Kidney (tissue), 14 donors: ENCODE measurements around the gene VSIG1. TPM values are rescaled to one million over a fixed set of nuclear protein-coding genes. Genes with fewer than 3 reads are reported as not detected.

ENCODE experiments used
- DNase-seq, 5 donors: peaks; one replicate each; pipeline ENCODE4 v3.0.0-alpha.2; 2013 to 2020
- FAIRE-seq: peaks from 2 replicates; lab custom pipeline; 2012; peaks lifted over from hg19 to GRCh38; lab: Jason Lieb, UNC
- H3K27ac ChIP-seq, 2 donors: one replicate each; pipeline ENCODE4 v1.7.0; 2013; ENCODE audit warnings: low read depth in 2 of 2, low read length in 2 of 2, inconsistent platforms in 1 of 2
- H3K27me3 ChIP-seq: one replicate; pipeline ENCODE4 v1.7.1; 2013; ENCODE audit warnings: low read length, inconsistent platforms; ENCODE audit not compliant: control insufficient read depth, insufficient read depth
- H3K36me3 ChIP-seq, 3 donors: one replicate each; pipeline versions ENCODE4 v1.7.0 to v1.7.1; 2013; ENCODE audit warnings: low read length in 3 of 3, control low read depth in 1 of 3, inconsistent platforms in 1 of 3; ENCODE audit not compliant: insufficient read depth in 3 of 3, control insufficient read depth in 2 of 3
- H3K4me1 ChIP-seq, 3 donors: one replicate each; pipeline versions ENCODE4 v1.7.0 to v1.7.1; 2013; ENCODE audit warnings: low read length in 3 of 3, inconsistent platforms in 1 of 3, low read depth in 1 of 3; ENCODE audit not compliant: control insufficient read depth in 2 of 3, insufficient read depth in 2 of 3
- H3K4me3 ChIP-seq, 3 donors: one replicate each; pipeline versions ENCODE4 v1.7.0 to v1.8.1; 2013; ENCODE audit warnings: low read length in 3 of 3, control low read depth in 1 of 3, inconsistent platforms in 1 of 3
- H3K9ac ChIP-seq, 3 donors: one replicate each; pipeline versions ENCODE4 v1.7.0 to v1.7.1; 2013; ENCODE audit warnings: low read length in 3 of 3, control low read depth in 1 of 3, inconsistent platforms in 1 of 3
- H3K9me3 ChIP-seq, 3 donors: one replicate each; pipeline versions ENCODE4 v1.7.0 to v1.7.1; 2013; ENCODE audit warnings: low read length in 3 of 3, control low read depth in 1 of 3, inconsistent platforms in 1 of 3; ENCODE audit not compliant: control insufficient read depth in 2 of 3, insufficient read depth in 1 of 3
- CTCF ChIP-seq: IDR thresholded peaks from 3 replicates; pipeline ENCODE4 v1.5.1; 2012; ENCODE audit warnings: mild to moderate bottlenecking, moderate library complexity, borderline replicate concordance; ENCODE audit not compliant: insufficient read depth; ENCODE audit errors: extremely low read depth
- intact Hi-C: fragments of 100-400 bp; cut with DNase I; formaldehyde crosslinking; loops from one replicate; pipeline ENCODE4 v1.11.1; 2022
- polyA plus RNA-seq: library from polyadenylated mRNA; stranded (reverse); fragments of 350-450 nt; fragmentation: Illumina TruSeq; extraction: RNeasy Lipid Tissue Mini Kit (QIAGEN cat#74804); gene quantifications from one replicate; pipeline ENCODE4 v1.2.3, GENCODE V29; 2014; ENCODE audit warnings: low read depth, low replicate concordance; ENCODE audit not compliant: insufficient read depth
- total RNA-seq: library from RNA; stranded (reverse); fragmentation: NEBNext Ultra II Directional; extraction: Animal tissue kit (Norgen Biotek cat#: 25700); gene quantifications from one replicate; pipeline ENCODE4 v1.2.1, GENCODE V29; 2021
- donor health status: control.
- donor health status: control.
- donor health status: control.
- donor health status: control.
- donor health status: control.
- donor health status: DM: yes; HTN: yes; CAD: no.
- donor health status: Normal renal cell carcinoma (clear cell type).

The VSIG1 gene
- total and polyA plus RNA-seq, 2 donors from 2014 or later, result 1.4 TPM; not detected in 1

GRCh38 chrX:108025954-108026600 lies 18.8 kb upstream of the VSIG1 start:
- peaks cover 6% of the 10 kb centered on the region for H3K27me3 ChIP-seq
- no peak overlapping the region for H3K27ac ChIP-seq
- FAIRE-seq, result no peak
- H3K9ac ChIP-seq, result no peak overlapping the region
- no peaks in the 10 kb centered on the region for H3K4me1 ChIP-seq
- intact Hi-C loops, result no loop called here
- H3K9me3 ChIP-seq, result no peaks in the 10 kb centered on the region
- H3K4me3 ChIP-seq, result no peak overlapping the region
- peak in 1 of 5 donors; percentile 11 for DNase-seq
- no peak for TF ChIP-seq CTCF
- no peaks in the 10 kb centered on the region for H3K36me3 ChIP-seq

- Histone ChIP-seq H3K9me3 (no peaks in the 10 kb centered on the region), H3K4me3 (no peak overlapping the region), H3K27me3 (peaks cover 9% of the 10 kb centered on the region), H3K4me1 (no peaks in the 10 kb centered on the region), H3K27ac (no peak overlapping the region), H3K36me3 (no peaks in the 10 kb centered on the region), H3K9ac (no peak overlapping the region)
- no peak for FAIRE-seq
- no peak for DNase-seq
- TF ChIP-seq CTCF, result no peak
- intact Hi-C loops, result no loop called here
Observed at GRCh38 chrX:108028854-108029253, 16.0 kb upstream of the VSIG1 start.

DNA sequence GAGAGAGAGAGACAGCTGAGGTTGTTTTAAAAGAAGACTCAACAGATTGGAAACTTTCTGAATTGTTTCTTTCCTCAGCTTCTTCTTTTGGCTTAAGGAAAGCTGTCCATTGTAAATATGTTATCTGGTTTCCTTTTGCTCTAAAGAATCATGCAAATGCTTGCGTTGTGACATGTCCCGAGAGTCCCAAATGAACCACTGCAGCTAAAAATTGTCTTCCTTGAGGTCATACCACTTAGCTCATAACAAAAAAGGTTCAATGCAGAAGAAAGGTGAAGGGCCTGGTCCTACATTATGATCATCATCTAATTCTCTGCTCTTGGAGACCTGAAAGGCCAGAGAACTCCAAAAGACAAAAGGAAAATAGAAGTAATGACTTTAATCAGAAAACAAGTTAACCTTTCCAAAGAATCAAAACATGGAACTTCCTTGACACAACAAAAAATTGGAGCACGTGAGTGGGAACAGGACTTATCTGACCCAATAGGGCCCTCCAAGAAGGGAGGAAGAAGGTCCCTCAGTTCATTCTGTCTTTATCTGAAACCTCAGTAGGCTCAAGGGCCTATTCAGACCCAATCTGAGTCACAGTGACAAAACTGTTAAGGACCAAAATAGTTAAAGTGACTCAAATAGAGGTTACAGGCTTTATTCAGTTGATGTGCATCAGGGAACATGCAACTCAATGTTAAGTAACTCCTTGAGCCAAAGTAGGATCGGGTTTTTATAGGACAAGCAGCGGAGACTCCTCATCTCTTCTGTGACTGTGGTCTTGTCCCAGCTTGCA lies 14.7 kb upstream of the VSIG1 start:
- H3K9ac ChIP-seq, result no peak overlapping the region
- TF ChIP-seq CTCF, result no peak
- FAIRE-seq, result no peak
- H3K27me3 ChIP-seq, result peaks cover 9% of the 10 kb centered on the region
- no peaks in the 10 kb centered on the region for H3K36me3 ChIP-seq
- no peaks in the 10 kb centered on the region for H3K9me3 ChIP-seq
- H3K4me1 ChIP-seq, result no peaks in the 10 kb centered on the region
- intact Hi-C loops, result no loop called here
- H3K27ac ChIP-seq, result no peak overlapping the region
- no peak for DNase-seq
- H3K4me3 ChIP-seq, result no peak overlapping the region
